Trophoblast cell (in vitro differentiated cells and primary cell): Measurements from ENCODE around the gene DNM3.
A peak's percentile ranks its signal among the peaks of the same experiment; 100 is the strongest.

Experiments used
- DNase-seq, 2 donors: peaks; one replicate each; pipeline ENCODE4 v3.0.0-alpha.2; 2016
- H2AFZ ChIP-seq: 2 replicates; pipeline ENCODE4 v1.6.1; 2013; ENCODE audit warnings: low read length, moderate library complexity, mild to moderate bottlenecking; ENCODE audit not compliant: insufficient read depth, poor library complexity
- H2AK5ac ChIP-seq: 2 replicates; pipeline ENCODE4 v1.6.1; 2013; ENCODE audit warnings: mild to moderate bottlenecking, low read length
- H2BK120ac ChIP-seq: 2 replicates; pipeline ENCODE4 v1.6.1; 2013; ENCODE audit warnings: low read length, mild to moderate bottlenecking, moderate library complexity; ENCODE audit not compliant: insufficient read depth, poor library complexity
- H2BK12ac ChIP-seq: 2 replicates; pipeline ENCODE4 v1.6.1; 2013; ENCODE audit warnings: mild to moderate bottlenecking, low read length, moderate library complexity
- H2BK5ac ChIP-seq: 2 replicates; pipeline ENCODE4 v1.6.1; 2013; ENCODE audit warnings: low read length, low read depth, moderate library complexity, mild to moderate bottlenecking; ENCODE audit not compliant: poor library complexity
- H3K14ac ChIP-seq: 2 replicates; pipeline ENCODE4 v1.6.1; 2013; ENCODE audit warnings: mild to moderate bottlenecking, low read length
- H3K18ac ChIP-seq: 2 replicates; pipeline ENCODE4 v1.6.1; 2013; ENCODE audit warnings: mild to moderate bottlenecking, low read length
- H3K23ac ChIP-seq: 2 replicates; pipeline ENCODE4 v1.6.1; 2013; ENCODE audit warnings: low read length
- H3K27ac ChIP-seq: 2 replicates; pipeline ENCODE4 v1.5.1; 2013; ENCODE audit warnings: low read depth, mild to moderate bottlenecking, inconsistent platforms, low read length, moderate library complexity
- H3K27me3 ChIP-seq: 2 replicates; pipeline ENCODE4 v1.6.1; 2013; ENCODE audit warnings: inconsistent platforms, mild to moderate bottlenecking, low read length, moderate library complexity; ENCODE audit not compliant: insufficient read depth
- H3K36me3 ChIP-seq, 2 experiments: 1 replicate in 1 of 2; 2 replicates in 1 of 2; pipeline ENCODE4 v1.6.1; 2013; ENCODE audit warnings: low read length in 2 of 2, mild to moderate bottlenecking in 2 of 2, moderate library complexity in 1 of 2; ENCODE audit not compliant: insufficient read depth in 2 of 2, control insufficient read depth in 1 of 2
- H3K4ac ChIP-seq: 2 replicates; pipeline ENCODE4 v1.6.1; 2013; ENCODE audit warnings: low read depth, mild to moderate bottlenecking, low read length, moderate library complexity
- H3K4me1 ChIP-seq, 2 experiments: 1 replicate in 1 of 2; 2 replicates in 1 of 2; pipeline ENCODE4 v1.6.1; 2013; ENCODE audit warnings: low read length in 2 of 2, mild to moderate bottlenecking in 2 of 2, moderate library complexity in 1 of 2; ENCODE audit not compliant: insufficient read depth in 2 of 2, control insufficient read depth in 1 of 2
- H3K4me2 ChIP-seq: 2 replicates; pipeline ENCODE4 v1.6.1; 2013; ENCODE audit warnings: inconsistent platforms, mild to moderate bottlenecking, low read length, moderate library complexity
- H3K4me3 ChIP-seq: 2 replicates; pipeline ENCODE4 v1.5.1; 2013; ENCODE audit warnings: mild to moderate bottlenecking, low read depth, low read length, inconsistent platforms
- H3K79me1 ChIP-seq: one replicate; pipeline ENCODE4 v1.6.1; 2013; ENCODE audit warnings: low read length
- H3K79me2 ChIP-seq: 2 replicates; pipeline ENCODE4 v1.6.1; 2013; ENCODE audit warnings: low read length, mild to moderate bottlenecking; ENCODE audit not compliant: control insufficient read depth, insufficient read depth, poor library complexity
- H3K9ac ChIP-seq: 2 replicates; pipeline ENCODE4 v1.6.1; 2013; ENCODE audit warnings: mild to moderate bottlenecking, low read length
- H3K9me3 ChIP-seq: 2 replicates; pipeline ENCODE4 v1.6.1; 2013; ENCODE audit warnings: low read depth, mild to moderate bottlenecking, control low read depth, inconsistent platforms, low read length; ENCODE audit not compliant: insufficient read depth
- H4K12ac ChIP-seq: 2 replicates; pipeline ENCODE4 v1.6.1; 2013; ENCODE audit warnings: low read depth, mild to moderate bottlenecking, low read length, moderate library complexity
- H4K8ac ChIP-seq: 2 replicates; pipeline ENCODE4 v1.6.1; 2013; ENCODE audit warnings: low read depth, mild to moderate bottlenecking, low read length, moderate library complexity
- H4K91ac ChIP-seq: one replicate; pipeline ENCODE4 v1.6.1; 2013; ENCODE audit warnings: low read depth, mild to moderate bottlenecking, low read length, moderate library complexity
- WGBS: extraction: QIAGEN DNeasy Blood & Tissue Kit; methylation state at CpG from one replicate; pipeline ENCODE4 v1.1.7; 2013; ENCODE audit warnings: missing lambda C conversion rate; ENCODE audit not compliant: insufficient read length, insufficient coverage; ENCODE audit errors: extremely low coverage; 5-methylcytosine and 5-hydroxymethylcytosine counted together

Gene DNM3

DNA sequence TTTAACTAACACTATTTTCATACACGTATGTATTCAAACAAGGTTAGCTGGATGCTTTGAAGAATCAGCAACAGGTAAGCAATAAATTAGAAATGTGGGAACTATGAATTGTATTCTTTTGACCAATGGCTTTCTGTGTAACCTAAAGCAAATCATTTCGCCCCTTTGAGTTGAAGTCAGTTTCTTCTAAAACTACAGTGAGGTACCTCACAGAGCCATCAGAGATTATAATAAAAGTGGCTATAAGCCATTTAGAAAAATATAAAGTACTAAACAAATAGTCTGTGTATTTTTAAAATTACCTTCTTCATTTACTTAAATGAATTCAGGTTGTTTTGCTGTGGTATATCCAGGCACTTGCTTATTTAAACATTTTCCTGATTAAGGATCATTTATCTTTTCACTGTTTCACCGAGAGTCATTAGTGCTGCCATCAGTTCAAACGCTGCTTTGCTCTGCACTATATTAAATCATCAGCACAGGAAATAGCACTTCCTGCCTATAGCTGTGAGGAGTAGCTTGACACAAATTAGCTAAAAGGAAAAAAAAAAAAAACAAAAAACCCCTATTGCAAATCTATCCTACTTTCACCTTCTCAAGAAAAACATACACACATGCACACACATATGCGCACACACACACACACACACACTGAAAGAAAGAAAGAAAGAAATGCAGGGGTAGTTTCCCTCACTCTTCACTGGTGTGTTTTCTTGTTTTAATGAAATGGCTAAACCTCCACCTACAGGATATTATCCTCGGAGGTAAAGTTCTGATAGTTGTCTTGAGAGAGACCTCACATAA, 539.3 kb downstream of the DNM3 start:
- no CpG with 5 or more reads among the region's 6 CpGs for WGBS
- no peak overlapping the region for H3K4me2 ChIP-seq
- no peak for DNase-seq
- peaks cover 0 to 6% of the 10 kb centered on the region in 2 experiments for H3K4me1 ChIP-seq
- H3K23ac ChIP-seq: no peak overlapping the region
- no peak overlapping the region for H2BK120ac ChIP-seq
- H2AK5ac ChIP-seq: no peak overlapping the region
- no peak overlapping the region for H2BK12ac ChIP-seq
- no peaks in the 10 kb centered on the region for H3K9me3 ChIP-seq
- no peak overlapping the region for H2AFZ ChIP-seq
- H3K36me3 ChIP-seq: no peaks in the 10 kb centered on the region
- H3K18ac ChIP-seq: no peak overlapping the region
- no peaks in the 10 kb centered on the region for H3K27me3 ChIP-seq
- H3K27ac ChIP-seq: no peak overlapping the region
- H3K4me3 ChIP-seq: no peak overlapping the region
- H3K9ac ChIP-seq: no peak overlapping the region
- H3K14ac ChIP-seq: no peak overlapping the region
- no peaks in the 10 kb centered on the region for H3K79me2 ChIP-seq
- no peak overlapping the region for H3K4ac ChIP-seq
- no peak overlapping the region for H4K91ac ChIP-seq
- no peak overlapping the region for H4K12ac ChIP-seq
- H2BK5ac ChIP-seq: no peak overlapping the region
- peaks cover 9% of the 10 kb centered on the region for H3K79me1 ChIP-seq
- H4K8ac ChIP-seq: no peak overlapping the region

- no CpG with 5 or more reads among the region's 2 CpGs for WGBS
- Histone ChIP-seq H3K9ac (no peak overlapping the region), H3K4me1 (peaks cover 0 to 6% of the 10 kb centered on the region in 2 experiments), H2BK5ac (peak overlapping the region; percentile 93), H3K36me3 (no peaks in the 10 kb centered on the region), H4K8ac (peak overlapping the region; percentile 60), H3K9me3 (no peaks in the 10 kb centered on the region), H3K79me2 (no peaks in the 10 kb centered on the region), H3K18ac (peak overlapping the region; percentile 59), H3K27me3 (no peaks in the 10 kb centered on the region), H3K14ac (peak overlapping the region; percentile 44), H2AK5ac (peak overlapping the region; percentile 79), H3K23ac (no peak overlapping the region), H4K12ac (no peak overlapping the region), H3K4me3 (no peak overlapping the region), H2BK120ac (peak overlapping the region; percentile 68), H3K27ac (peak overlapping the region; percentile 72), H2BK12ac (peak overlapping the region; percentile 69), H4K91ac (peak overlapping the region; percentile 77), H2AFZ (no peak overlapping the region), H3K4ac (peak overlapping the region; percentile 55), H3K4me2 (no peak overlapping the region), H3K79me1 (peaks cover 9% of the 10 kb centered on the region)
- peak in 1 of 2 donors; percentile 7 for DNase-seq
Measured at GRCh38 chr1:172381946-172382345, 540.6 kb downstream of the DNM3 start.

GRCh38 chr1:172382406-172382805, 541.1 kb downstream of the DNM3 start:
- peaks cover 9% of the 10 kb centered on the region for H3K79me1 ChIP-seq
- peak overlapping the region; percentile 60 for H4K8ac ChIP-seq
- H3K14ac ChIP-seq: peak overlapping the region; percentile 44
- H2BK12ac ChIP-seq: peak overlapping the region; percentile 69
- H3K27me3 ChIP-seq: no peaks in the 10 kb centered on the region
- H3K4me2 ChIP-seq: no peak overlapping the region
- no peak overlapping the region for H3K4me3 ChIP-seq
- H3K27ac ChIP-seq: peak overlapping the region; percentile 72
- WGBS: no CpG with 5 or more reads among the region's 1 CpG
- H4K12ac ChIP-seq: no peak overlapping the region
- H2BK5ac ChIP-seq: peak overlapping the region; percentile 93
- H2BK120ac ChIP-seq: peak overlapping the region; percentile 68
- H3K4ac ChIP-seq: peak overlapping the region; percentile 55
- H2AFZ ChIP-seq: no peak overlapping the region
- no peak overlapping the region for H3K9ac ChIP-seq
- H3K79me2 ChIP-seq: no peaks in the 10 kb centered on the region
- H3K23ac ChIP-seq: no peak overlapping the region
- no peak overlapping the region for H3K18ac ChIP-seq
- H3K36me3 ChIP-seq: no peaks in the 10 kb centered on the region
- H3K4me1 ChIP-seq: peaks cover 0 to 6% of the 10 kb centered on the region in 2 experiments
- peak overlapping the region; percentile 79 for H2AK5ac ChIP-seq
- no peaks in the 10 kb centered on the region for H3K9me3 ChIP-seq
- H4K91ac ChIP-seq: peak overlapping the region; percentile 77
- DNase-seq: peak in 1 of 2 donors; percentile 18

DNA sequence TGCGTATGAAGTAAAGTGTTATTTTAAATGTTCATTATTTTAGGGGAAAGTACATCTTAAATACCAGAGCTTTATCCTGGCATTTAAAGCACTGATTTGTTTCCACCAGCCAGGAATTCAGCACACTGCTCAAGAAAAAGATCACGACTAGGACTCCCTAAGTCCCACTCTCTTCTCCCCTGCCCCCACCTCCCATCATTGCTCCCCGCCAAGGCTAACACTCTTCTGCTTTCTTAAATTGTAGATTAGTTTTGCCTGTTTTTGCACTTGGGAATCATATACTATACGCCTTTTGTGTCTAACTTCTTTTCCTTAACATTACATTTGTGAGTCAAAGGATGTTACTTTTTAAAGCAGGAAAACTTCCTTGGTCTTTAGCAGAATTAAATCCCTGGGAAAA, 541.7 kb downstream of the DNM3 start:
- Histone ChIP-seq H4K91ac (peak overlapping the region; percentile 87), H3K4me2 (no peak overlapping the region), H3K14ac (no peak overlapping the region), H2AFZ (no peak overlapping the region), H3K4ac (no peak overlapping the region), H3K18ac (no peak overlapping the region), H3K79me2 (no peaks in the 10 kb centered on the region), H2AK5ac (no peak overlapping the region), H3K4me3 (no peak overlapping the region), H4K12ac (no peak overlapping the region), H3K79me1 (peaks cover 9% of the 10 kb centered on the region), H2BK12ac (peak overlapping the region; percentile 76), H3K27me3 (no peaks in the 10 kb centered on the region), H2BK120ac (peak overlapping the region; percentile 51), H3K27ac (no peak overlapping the region), H3K9me3 (no peaks in the 10 kb centered on the region), H3K4me1 (peaks cover 0 to 6% of the 10 kb centered on the region in 2 experiments), H2BK5ac (peak overlapping the region; percentile 88), H4K8ac (no peak overlapping the region), H3K36me3 (no peaks in the 10 kb centered on the region), H3K9ac (no peak overlapping the region), H3K23ac (no peak overlapping the region)
- no CpG with 5 or more reads among the region's 4 CpGs for WGBS
- DNase-seq: no peak
